ENCODE data around the gene STRIT1. TPM values are rescaled to one million over a fixed set of nuclear protein-coding genes. Genes with fewer than 3 reads are reported as not detected.

STRIT1 gene
- total RNA-seq, result 2.0 TPM

DNA sequence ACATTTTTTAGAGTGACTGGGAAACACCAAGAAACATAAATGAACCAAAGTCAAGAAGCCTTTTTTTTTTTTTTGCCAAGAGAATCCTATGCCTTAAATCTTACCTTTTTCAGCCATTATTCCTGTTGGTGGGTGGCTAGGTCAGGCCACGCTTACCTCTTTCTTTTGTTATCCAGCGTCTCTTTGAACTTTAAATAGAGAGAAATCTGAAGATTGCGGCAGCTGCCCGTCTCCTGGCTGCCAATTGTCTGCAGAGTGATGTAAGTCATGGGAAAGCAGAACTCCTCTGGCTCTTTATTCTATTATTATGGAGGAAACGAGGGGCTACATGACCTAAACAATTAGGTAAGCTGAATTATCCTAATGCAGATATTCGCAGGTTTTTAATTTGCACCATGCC, at the start of gene STRIT1:
Gene STRIT1 (minus strand): TSS at position 168 of the 400 bp plus-strand sequence.

Other genes starting within 250 kb of the STRIT1 start
- gene MME, start 213.4 kb downstream of the STRIT1 start, total RNA-seq, result 160 TPM